Measurements from ENCODE around the gene PARVG. TPM values are rescaled to one million over a fixed set of nuclear protein-coding genes. Genes with fewer than 3 reads are reported as not detected.

Gene PARVG
- polyA plus RNA-seq, 4 donors = 2.0 to 3.0 (median 2.3) TPM

- DNase-seq (ENCODE audit: low read depth in 4 of 4, low spot score in 2 of 4) = no peak
Measured at GRCh38 chr22:44210722-44211121, 30.0 kb downstream of the PARVG start.

- no peak for DNase-seq (ENCODE audit: low read depth in 4 of 4, low spot score in 2 of 4)
Measured at GRCh38 chr22:44211256-44211945, 30.7 kb downstream of the PARVG start.

GRCh38 chr22:44211946-44212930, 31.5 kb downstream of the PARVG start:
- DNase-seq (ENCODE audit: low read depth in 4 of 4, low spot score in 2 of 4) = no peak

GRCh38 chr22:44212936-44213335, 32.2 kb downstream of the PARVG start:
- DNase-seq (ENCODE audit: low read depth in 4 of 4, low spot score in 2 of 4) = no peak

- DNase-seq (ENCODE audit: low read depth in 4 of 4, low spot score in 2 of 4) = no peak
Measured at GRCh38 chr22:44213489-44214043, 32.8 kb downstream of the PARVG start.

- DNase-seq (ENCODE audit: low read depth in 4 of 4, low spot score in 2 of 4) = no peak
Measured at GRCh38 chr22:44214187-44214586, 33.5 kb downstream of the PARVG start.

- no peak for DNase-seq (ENCODE audit: low read depth in 4 of 4, low spot score in 2 of 4)
Measured at GRCh38 chr22:44214764-44215163, 34.0 kb downstream of the PARVG start.

- no peak for DNase-seq (ENCODE audit: low read depth in 4 of 4, low spot score in 2 of 4)
Measured at GRCh38 chr22:44215287-44215686, 34.6 kb downstream of the PARVG start.

GRCh38 chr22:44217346-44217745, 36.6 kb downstream of the PARVG start:
- no peak for DNase-seq (ENCODE audit: low read depth in 4 of 4, low spot score in 2 of 4)

GRCh38 chr22:44218071-44218470, 37.3 kb downstream of the PARVG start:
- no peak for DNase-seq (ENCODE audit: low read depth in 4 of 4, low spot score in 2 of 4)

GRCh38 chr22:44219101-44219870, 38.6 kb downstream of the PARVG start:
- no peak for DNase-seq (ENCODE audit: low read depth in 4 of 4, low spot score in 2 of 4)

GRCh38 chr22:44220727-44221680, 40.3 kb downstream of the PARVG start:
- no peak for DNase-seq (ENCODE audit: low read depth in 4 of 4, low spot score in 2 of 4)

GRCh38 chr22:44221710-44222475, 41.2 kb downstream of the PARVG start:
- DNase-seq (ENCODE audit: low read depth in 4 of 4, low spot score in 2 of 4) = no peak

- DNase-seq (ENCODE audit: low read depth in 4 of 4, low spot score in 2 of 4) = no peak
Measured at GRCh38 chr22:44224166-44224565, 43.4 kb downstream of the PARVG start.

GRCh38 chr22:44225091-44225689, 44.5 kb downstream of the PARVG start:
- no peak for DNase-seq (ENCODE audit: low read depth in 4 of 4, low spot score in 2 of 4)

GRCh38 chr22:44225812-44226211, 45.1 kb downstream of the PARVG start:
- no peak for DNase-seq (ENCODE audit: low read depth in 4 of 4, low spot score in 2 of 4)

GRCh38 chr22:44229331-44229730, 48.6 kb downstream of the PARVG start:
- no peak for DNase-seq (ENCODE audit: low read depth in 4 of 4, low spot score in 2 of 4)

- no peak for DNase-seq (ENCODE audit: low read depth in 4 of 4, low spot score in 2 of 4)
Measured at GRCh38 chr22:44229809-44230208, 49.1 kb downstream of the PARVG start.
